GM12873 (cell line): ENCODE measurements around the gene CDH4.

Experiments
- CTCF ChIP-seq: IDR thresholded peaks from 2 replicates; pipeline ENCODE4 v1.5.1; 2012; ENCODE audit warnings: low read depth, mild to moderate bottlenecking, moderate library complexity, low read length, control low read depth; ENCODE audit not compliant: insufficient read depth; ENCODE audit errors: missing control alignments

CDH4 gene

GRCh38 chr20:61534346-61534745, 282.3 kb downstream of the CDH4 start:
- TF ChIP-seq CTCF = no peak

GRCh38 chr20:61535091-61535490, 283.0 kb downstream of the CDH4 start:
- no peak for TF ChIP-seq CTCF

- no peak for TF ChIP-seq CTCF
Measured at GRCh38 chr20:61535536-61535935, 283.5 kb downstream of the CDH4 start.

- no peak for TF ChIP-seq CTCF
Measured at GRCh38 chr20:61535956-61536355, 283.9 kb downstream of the CDH4 start.

GRCh38 chr20:61536671-61537070, 284.6 kb downstream of the CDH4 start:
- TF ChIP-seq CTCF = no peak

- TF ChIP-seq CTCF = no peak
Measured at GRCh38 chr20:61537239-61538182, 285.4 kb downstream of the CDH4 start.

- no peak for TF ChIP-seq CTCF
Measured at GRCh38 chr20:61538183-61538942, 286.3 kb downstream of the CDH4 start.
